Measurements from ENCODE around the gene CTDSPL. TPM values are rescaled to one million over a fixed set of nuclear protein-coding genes. Genes with fewer than 3 reads are reported as not detected.

Gene CTDSPL
- total RNA-seq, 1 donor from 2014 or later = 56.3 TPM

DNA sequence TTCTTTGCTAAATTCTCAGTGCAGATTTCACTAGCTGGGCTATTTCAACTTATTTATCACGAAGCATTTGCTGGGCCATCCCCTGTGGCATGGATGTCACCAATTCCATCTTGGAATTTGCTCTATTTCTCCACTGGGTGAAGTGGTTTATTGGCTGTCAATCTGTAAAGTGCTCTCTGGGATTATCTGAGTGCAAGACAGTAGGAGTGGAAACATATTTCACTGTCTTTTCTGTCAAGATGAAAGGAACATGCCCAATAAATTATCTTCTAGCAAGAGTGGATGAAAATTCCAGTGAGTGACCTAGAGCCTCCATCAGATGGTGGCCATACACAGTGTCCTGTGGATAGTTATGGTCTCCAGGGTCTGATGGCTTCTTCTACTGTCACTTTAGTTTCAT, 25.1 kb upstream of the CTDSPL start:
- intact Hi-C loops (cut with micrococcal nuclease) = no loop called here
- Histone ChIP-seq H3K27me3 (ENCODE audit: low read depth) (no peaks in the 10 kb centered on the region), H3K9me3 (replicated peaks) (no peaks in the 10 kb centered on the region), H3K4me3 (no peak overlapping the region), H3K36me3 (no peaks in the 10 kb centered on the region), H3K4me1 (no peaks in the 10 kb centered on the region), H3K27ac (replicated peaks) (no peak overlapping the region)
- no peak for TF ChIP-seq CTCF (IDR thresholded peaks at IDR 0.05; ENCODE audit: borderline replicate concordance)
- DNase-seq = no peak

DNA sequence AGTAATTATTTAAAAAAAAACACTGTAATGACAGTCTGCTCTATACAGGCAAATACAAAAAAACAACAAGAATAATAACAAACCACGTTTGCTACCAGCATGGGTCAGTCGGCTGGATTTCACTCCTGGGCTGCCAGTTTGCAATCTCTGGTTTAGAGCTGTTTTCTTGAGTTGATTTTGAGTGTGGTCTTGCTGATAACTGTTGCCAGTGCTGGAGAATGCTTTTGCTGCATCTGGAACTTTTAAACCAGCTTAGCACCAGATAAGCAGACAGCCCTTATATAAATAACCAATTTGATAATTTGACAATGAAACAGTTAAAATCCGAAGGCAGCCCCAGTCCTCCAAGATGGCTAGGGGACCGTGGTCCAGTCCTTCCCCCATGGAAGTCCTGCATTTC, 14.0 kb upstream of the CTDSPL start:
- H3K27me3 ChIP-seq (ENCODE audit: low read depth) = no peaks in the 10 kb centered on the region
- DNase-seq = no peak
- H3K4me3 ChIP-seq = no peak overlapping the region
- no peak for TF ChIP-seq CTCF (IDR thresholded peaks at IDR 0.05; ENCODE audit: borderline replicate concordance)
- H3K4me1 ChIP-seq = peaks cover 5% of the 10 kb centered on the region
- H3K27ac ChIP-seq (replicated peaks) = no peak overlapping the region
- H3K36me3 ChIP-seq = peaks cover 18% of the 10 kb centered on the region
- intact Hi-C loops (cut with micrococcal nuclease) = no loop called here
- H3K9me3 ChIP-seq (replicated peaks) = peaks cover 7% of the 10 kb centered on the region

- Histone ChIP-seq H3K27me3 (ENCODE audit: low read depth) (no peaks in the 10 kb centered on the region), H3K4me3 (no peak overlapping the region), H3K36me3 (peaks cover 18% of the 10 kb centered on the region), H3K4me1 (peaks cover 5% of the 10 kb centered on the region), H3K27ac (replicated peaks) (no peak overlapping the region), H3K9me3 (replicated peaks) (peaks cover 7% of the 10 kb centered on the region)
- TF ChIP-seq CTCF (IDR thresholded peaks at IDR 0.05; ENCODE audit: borderline replicate concordance) = no peak
- DNase-seq = no peak
- intact Hi-C loops (cut with micrococcal nuclease) = no loop called here
Measured at GRCh38 chr3:37849146-37849923, 12.3 kb upstream of the CTDSPL start.

DNA sequence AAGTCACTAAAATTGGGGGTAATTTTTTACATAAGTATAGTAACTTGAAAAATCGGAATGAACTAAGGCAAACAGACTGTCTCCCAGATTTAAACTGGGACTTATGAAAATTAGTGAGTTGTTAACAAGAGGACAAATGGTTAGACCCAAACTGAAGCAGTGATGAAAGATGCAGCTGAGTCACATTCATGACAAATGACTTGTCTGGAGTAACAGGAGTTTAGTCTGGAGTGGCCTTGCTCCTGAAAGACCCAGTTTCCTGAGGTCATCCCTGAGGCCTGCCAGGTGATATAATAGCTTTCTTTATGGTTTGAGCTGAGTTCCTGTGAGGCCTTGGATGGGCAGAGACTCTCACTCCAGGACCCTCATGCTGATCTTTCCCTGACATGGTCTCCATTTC, 9.6 kb upstream of the CTDSPL start:
- Histone ChIP-seq H3K9me3 (replicated peaks) (peaks cover under 1% of the 10 kb centered on the region), H3K4me1 (peaks cover 20% of the 10 kb centered on the region), H3K27ac (replicated peaks) (no peak overlapping the region), H3K36me3 (peaks cover 9% of the 10 kb centered on the region), H3K4me3 (no peak overlapping the region), H3K27me3 (ENCODE audit: low read depth) (no peaks in the 10 kb centered on the region)
- DNase-seq = no peak
- no peak for TF ChIP-seq CTCF (IDR thresholded peaks at IDR 0.05; ENCODE audit: borderline replicate concordance)
- intact Hi-C loops (cut with micrococcal nuclease) = no loop called here

- Histone ChIP-seq H3K27ac (replicated peaks) (no peak overlapping the region), H3K27me3 (ENCODE audit: low read depth) (no peaks in the 10 kb centered on the region), H3K4me1 (peaks cover 20% of the 10 kb centered on the region), H3K4me3 (no peak overlapping the region), H3K36me3 (peaks cover 9% of the 10 kb centered on the region), H3K9me3 (replicated peaks) (no peaks in the 10 kb centered on the region)
- DNase-seq = no peak
- intact Hi-C loops (cut with micrococcal nuclease) = no loop called here
- no peak for TF ChIP-seq CTCF (IDR thresholded peaks at IDR 0.05; ENCODE audit: borderline replicate concordance)
Measured at GRCh38 chr3:37852771-37853170, 8.9 kb upstream of the CTDSPL start.

Measured in left ventricle myocardium inferior (tissue), 1 donor.